T-helper 1 cell treated with Interleukin-12 subunit alpha and Interleukin-12 subunit beta and Interleukin-4 antibody, amounts not matched to agents 30 μg/mL and 1 μg/mL, for 36 hours (primary cell): ENCODE measurements around the gene MOB3B.

ENCODE experiments used
- H3K27ac Mint-ChIP-seq: one replicate; pipeline ENCODE4 v1.8.0; 2021; ENCODE audit warnings: mild to moderate bottlenecking, mixed read lengths
- H3K27me3 Mint-ChIP-seq: one replicate; pipeline ENCODE4 v1.8.0; 2021; ENCODE audit warnings: low read depth, mixed read lengths
- H3K36me3 Mint-ChIP-seq: one replicate; pipeline ENCODE4 v1.8.0; 2021; ENCODE audit warnings: low read depth, mixed read lengths
- H3K4me1 Mint-ChIP-seq: one replicate; pipeline ENCODE4 v1.8.0; 2021; ENCODE audit warnings: low read depth, mixed read lengths
- H3K4me3 Mint-ChIP-seq: one replicate; pipeline ENCODE4 v1.8.0; 2021; ENCODE audit warnings: mild to moderate bottlenecking, moderate library complexity, mixed read lengths
- H3K9me3 Mint-ChIP-seq: one replicate; pipeline ENCODE4 v1.8.0; 2021; ENCODE audit warnings: mixed read lengths

Gene MOB3B

DNA sequence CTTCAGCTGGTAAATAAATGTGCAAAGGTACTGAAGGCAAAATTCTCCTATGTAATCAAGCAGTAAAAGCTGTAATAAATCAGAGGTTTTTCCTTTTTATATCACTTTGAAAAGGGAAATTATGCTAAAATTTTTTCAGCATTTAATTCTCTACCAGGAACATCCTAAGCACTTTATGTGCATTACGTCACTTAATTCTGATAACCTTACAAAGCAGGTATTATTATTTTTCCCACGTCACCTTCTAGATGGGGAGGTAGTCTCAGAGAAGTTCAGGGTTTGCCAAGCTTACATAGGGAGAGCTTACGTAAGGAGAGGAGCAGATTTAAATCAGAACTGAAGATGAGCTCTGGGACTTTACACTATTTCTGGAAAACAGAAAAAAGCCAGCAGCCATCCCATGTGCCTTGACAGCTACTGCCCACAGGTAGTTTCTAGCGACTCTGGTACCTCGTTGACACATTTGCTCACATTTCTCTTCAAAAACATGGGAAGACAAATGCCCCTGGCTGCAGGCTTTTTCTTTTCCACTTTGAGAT lies 84.5 kb downstream of the MOB3B start:
- Mint-ChIP-seq H3K27ac (no peak overlapping the region), H3K4me1 (no peaks in the 10 kb centered on the region), H3K9me3 (no peaks in the 10 kb centered on the region), H3K27me3 (no peaks in the 10 kb centered on the region), H3K4me3 (no peak overlapping the region), H3K36me3 (no peaks in the 10 kb centered on the region)

DNA sequence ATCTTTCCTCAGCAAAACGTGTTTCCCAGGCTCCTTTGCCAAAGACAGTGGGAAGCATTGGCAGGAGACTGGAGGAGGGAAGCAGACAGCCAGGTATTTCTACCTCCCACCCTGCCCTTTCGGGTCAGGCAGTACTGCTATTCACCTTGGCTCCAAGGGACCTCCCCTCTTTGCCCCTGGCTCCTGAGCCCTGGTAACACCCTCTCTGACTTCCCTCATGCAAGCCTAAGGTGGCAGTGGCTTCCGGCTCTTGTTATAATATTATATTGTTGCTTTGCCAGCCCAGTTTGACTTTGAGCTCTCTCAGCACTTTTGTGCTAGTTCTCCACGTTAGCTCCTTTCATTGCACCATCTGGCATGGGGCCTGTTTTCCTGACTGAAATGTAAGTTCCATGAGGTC lies 87.2 kb downstream of the MOB3B start:
- no peaks in the 10 kb centered on the region for H3K9me3 Mint-ChIP-seq
- H3K4me3 Mint-ChIP-seq = no peak overlapping the region
- H3K36me3 Mint-ChIP-seq = no peaks in the 10 kb centered on the region
- H3K27me3 Mint-ChIP-seq = no peaks in the 10 kb centered on the region
- H3K27ac Mint-ChIP-seq = no peak overlapping the region
- no peaks in the 10 kb centered on the region for H3K4me1 Mint-ChIP-seq

DNA sequence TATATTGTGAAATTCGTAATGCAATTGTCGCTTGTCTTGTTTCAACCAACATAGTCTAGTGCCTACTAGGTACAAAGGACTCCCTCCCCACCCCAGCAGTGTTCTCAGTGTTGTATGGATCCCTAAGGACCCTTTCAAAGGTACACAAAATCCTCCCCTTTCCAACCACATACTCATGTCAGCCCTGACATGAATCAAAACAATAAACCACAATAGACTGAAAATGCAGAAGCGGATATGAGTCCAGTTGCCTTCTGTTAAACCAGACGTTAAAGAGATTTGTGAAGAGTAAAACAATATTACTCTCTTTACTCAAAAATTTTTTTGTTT lies 87.9 kb downstream of the MOB3B start:
- no peaks in the 10 kb centered on the region for H3K4me1 Mint-ChIP-seq
- no peak overlapping the region for H3K27ac Mint-ChIP-seq
- H3K4me3 Mint-ChIP-seq = no peak overlapping the region
- H3K36me3 Mint-ChIP-seq = no peaks in the 10 kb centered on the region
- no peaks in the 10 kb centered on the region for H3K27me3 Mint-ChIP-seq
- no peaks in the 10 kb centered on the region for H3K9me3 Mint-ChIP-seq

DNA sequence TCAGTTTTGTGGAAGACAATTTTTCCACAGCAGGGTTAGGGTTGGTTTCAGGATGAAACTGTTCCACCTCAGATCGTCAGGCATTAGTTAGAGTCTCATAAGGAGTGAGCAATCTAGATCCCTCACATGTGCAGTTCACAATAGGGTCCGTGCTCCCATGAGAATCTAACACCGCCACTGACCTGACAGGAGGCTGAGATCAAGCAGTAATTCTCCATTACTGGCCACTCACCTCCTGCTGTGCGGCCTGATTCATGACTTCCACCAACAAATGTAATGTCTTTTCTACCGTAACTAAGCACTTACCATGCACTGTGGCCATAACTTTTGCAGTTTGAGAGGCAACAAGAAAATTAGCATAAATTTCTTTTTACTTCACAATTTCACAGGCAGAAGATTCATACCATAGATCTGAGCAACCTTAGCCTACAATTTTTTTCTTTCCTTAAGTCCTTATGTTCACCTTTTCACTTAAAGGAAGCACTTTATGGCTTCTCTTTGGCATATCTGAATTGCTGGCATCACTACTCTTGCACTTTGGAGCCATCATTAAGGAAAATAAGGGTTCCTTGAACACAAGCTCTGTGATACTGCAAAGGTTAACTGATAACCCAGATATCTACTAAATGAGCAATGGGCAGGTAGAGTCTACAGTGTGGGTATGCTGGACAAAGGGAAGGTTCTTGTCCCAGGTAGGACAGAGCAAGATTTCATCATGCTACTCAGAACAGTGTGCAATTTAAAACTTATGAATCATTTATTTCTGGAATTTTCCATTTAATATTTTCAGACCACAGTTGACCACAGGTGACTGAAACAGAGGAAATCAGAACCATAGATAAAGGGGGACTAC lies 88.5 kb downstream of the MOB3B start:
- Mint-ChIP-seq H3K27ac (no peak overlapping the region), H3K4me1 (no peaks in the 10 kb centered on the region), H3K36me3 (no peaks in the 10 kb centered on the region), H3K27me3 (no peaks in the 10 kb centered on the region), H3K9me3 (no peaks in the 10 kb centered on the region), H3K4me3 (no peak overlapping the region)

DNA sequence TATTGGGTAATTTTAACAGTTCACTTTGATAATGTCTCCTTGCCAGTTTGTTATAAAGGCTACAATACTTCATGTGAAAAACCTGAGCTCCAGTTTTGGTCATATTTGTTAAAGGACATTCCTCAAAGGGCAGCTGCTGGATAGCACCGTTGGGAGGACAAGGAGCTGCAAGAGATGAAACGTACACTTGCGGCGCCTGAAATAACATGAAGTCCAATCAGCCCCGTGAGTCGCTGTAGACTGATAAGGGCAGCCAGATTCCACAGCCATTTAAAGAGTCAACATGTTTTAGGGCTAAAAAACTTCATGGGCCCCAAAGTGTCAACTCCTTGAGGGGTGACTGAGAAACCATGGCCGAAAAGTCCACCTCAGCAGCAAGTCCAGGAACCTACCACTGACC lies 91.1 kb downstream of the MOB3B start:
- no peaks in the 10 kb centered on the region for H3K9me3 Mint-ChIP-seq
- H3K27ac Mint-ChIP-seq = no peak overlapping the region
- H3K4me1 Mint-ChIP-seq = no peaks in the 10 kb centered on the region
- H3K27me3 Mint-ChIP-seq = no peaks in the 10 kb centered on the region
- H3K36me3 Mint-ChIP-seq = no peaks in the 10 kb centered on the region
- no peak overlapping the region for H3K4me3 Mint-ChIP-seq

DNA sequence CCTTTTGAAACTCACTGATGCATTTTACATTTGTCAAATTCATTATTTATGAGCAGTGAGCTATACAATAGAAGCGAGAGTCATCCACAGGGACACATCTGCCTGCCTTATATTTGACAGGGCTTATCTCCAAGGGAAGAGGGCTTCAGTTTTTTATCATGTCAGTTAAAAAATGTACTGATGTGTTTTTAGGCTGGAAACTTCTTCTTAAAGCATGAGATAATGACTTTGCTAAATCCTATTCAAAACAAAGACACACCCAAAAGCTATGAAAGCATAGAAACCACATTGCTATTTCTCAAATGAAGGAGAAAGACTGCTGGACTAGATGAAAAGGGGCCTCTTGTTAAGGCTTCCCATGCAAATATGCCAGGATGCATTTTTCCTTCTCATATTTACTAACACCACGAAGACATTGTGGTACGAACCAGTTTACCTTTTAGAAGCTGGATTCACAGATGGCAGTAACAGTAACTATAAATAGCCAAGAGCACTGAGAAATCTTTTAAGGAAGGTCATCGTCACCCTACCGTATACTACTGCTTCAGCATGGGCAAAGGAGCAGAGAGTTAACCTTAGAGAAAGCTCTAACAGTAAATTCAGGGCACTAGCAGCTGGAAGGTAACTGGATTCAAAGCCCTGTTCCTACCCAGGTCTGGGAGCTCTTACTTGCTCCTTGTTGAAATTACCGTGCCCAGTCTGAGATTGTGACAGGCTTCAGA lies 91.8 kb downstream of the MOB3B start:
- Mint-ChIP-seq H3K9me3 (no peaks in the 10 kb centered on the region), H3K4me1 (no peaks in the 10 kb centered on the region), H3K27me3 (no peaks in the 10 kb centered on the region), H3K4me3 (no peak overlapping the region), H3K36me3 (no peaks in the 10 kb centered on the region), H3K27ac (no peak overlapping the region)

DNA sequence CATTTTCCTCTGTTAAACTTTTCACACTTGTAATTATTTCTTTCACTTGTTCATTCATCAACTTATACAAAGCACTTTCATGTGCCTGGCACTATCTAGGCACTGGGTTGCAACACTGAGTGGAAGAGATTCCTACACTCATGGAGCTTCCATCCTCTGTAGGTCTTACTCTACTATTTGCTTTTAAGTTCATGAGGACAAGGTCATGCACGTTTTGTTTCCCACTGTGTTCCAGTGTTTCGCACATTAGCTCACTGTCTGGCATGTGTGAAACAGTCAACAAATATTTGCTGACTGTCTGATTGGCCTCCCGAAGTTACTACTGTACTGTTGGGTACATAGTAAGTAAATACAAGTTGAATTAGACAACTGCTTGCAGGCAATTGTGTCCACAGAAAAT lies 93.4 kb downstream of the MOB3B start:
- Mint-ChIP-seq H3K36me3 (no peaks in the 10 kb centered on the region), H3K4me1 (peaks cover 4% of the 10 kb centered on the region), H3K27me3 (peaks cover 4% of the 10 kb centered on the region), H3K4me3 (no peak overlapping the region), H3K9me3 (no peaks in the 10 kb centered on the region), H3K27ac (no peak overlapping the region)

DNA sequence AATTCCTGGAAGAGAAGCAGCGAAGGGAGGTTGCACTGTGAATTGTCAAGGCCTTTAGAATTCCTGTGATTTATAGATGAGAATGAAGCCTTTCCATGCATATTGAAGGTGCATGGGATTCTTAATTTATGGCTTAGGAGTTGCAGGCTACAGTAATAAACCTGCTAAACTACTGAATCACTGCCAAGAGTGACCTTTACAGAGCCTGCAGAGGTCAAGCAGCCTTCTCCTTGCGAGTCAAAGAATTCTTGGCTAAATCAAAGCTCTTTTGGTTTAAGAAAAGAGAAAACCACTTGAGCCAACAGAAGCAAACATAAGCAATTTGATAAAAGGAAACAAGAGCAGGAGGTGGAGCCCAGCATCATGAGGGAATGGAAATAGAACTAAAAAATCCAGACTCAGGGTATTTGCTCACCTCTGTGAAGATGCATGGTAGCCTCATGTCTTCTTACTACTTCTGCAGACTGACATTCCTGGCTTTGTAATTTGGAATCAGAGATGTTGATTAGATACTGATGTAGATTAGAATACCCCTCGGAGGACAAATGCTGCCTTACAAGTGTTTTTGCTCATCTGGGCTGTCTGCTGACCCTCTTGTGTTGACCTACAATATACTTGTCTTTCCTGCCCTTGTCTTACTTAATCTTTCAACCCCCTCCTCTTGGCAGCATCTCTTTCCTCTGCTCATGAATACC lies 95.8 kb downstream of the MOB3B start:
- H3K4me3 Mint-ChIP-seq = no peak overlapping the region
- H3K36me3 Mint-ChIP-seq = no peaks in the 10 kb centered on the region
- peaks cover 4% of the 10 kb centered on the region for H3K27me3 Mint-ChIP-seq
- no peak overlapping the region for H3K27ac Mint-ChIP-seq
- peaks cover 4% of the 10 kb centered on the region for H3K4me1 Mint-ChIP-seq
- H3K9me3 Mint-ChIP-seq = no peaks in the 10 kb centered on the region

DNA sequence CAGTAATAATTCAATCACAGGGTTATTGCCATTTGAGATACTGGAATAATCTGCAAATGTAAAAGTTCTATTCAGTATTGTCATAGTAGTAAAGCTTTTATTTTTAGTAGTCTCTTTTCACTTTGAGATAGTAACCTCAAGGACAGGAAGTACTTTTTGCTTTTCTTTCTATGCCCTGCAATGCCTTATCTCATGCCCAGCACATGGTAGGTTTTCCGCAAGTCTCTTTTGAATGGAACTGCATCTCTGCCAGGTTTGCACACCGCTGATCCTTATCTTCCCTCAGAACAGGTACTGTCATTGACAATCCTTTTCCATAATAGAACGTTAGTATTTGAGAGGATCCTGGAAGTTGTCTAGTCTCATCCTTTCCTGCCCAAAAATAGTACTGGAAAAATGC lies 97.3 kb downstream of the MOB3B start:
- peaks cover 4% of the 10 kb centered on the region for H3K4me1 Mint-ChIP-seq
- H3K36me3 Mint-ChIP-seq = no peaks in the 10 kb centered on the region
- H3K27me3 Mint-ChIP-seq = peaks cover 4% of the 10 kb centered on the region
- H3K9me3 Mint-ChIP-seq = no peaks in the 10 kb centered on the region
- H3K27ac Mint-ChIP-seq = no peak overlapping the region
- no peak overlapping the region for H3K4me3 Mint-ChIP-seq

DNA sequence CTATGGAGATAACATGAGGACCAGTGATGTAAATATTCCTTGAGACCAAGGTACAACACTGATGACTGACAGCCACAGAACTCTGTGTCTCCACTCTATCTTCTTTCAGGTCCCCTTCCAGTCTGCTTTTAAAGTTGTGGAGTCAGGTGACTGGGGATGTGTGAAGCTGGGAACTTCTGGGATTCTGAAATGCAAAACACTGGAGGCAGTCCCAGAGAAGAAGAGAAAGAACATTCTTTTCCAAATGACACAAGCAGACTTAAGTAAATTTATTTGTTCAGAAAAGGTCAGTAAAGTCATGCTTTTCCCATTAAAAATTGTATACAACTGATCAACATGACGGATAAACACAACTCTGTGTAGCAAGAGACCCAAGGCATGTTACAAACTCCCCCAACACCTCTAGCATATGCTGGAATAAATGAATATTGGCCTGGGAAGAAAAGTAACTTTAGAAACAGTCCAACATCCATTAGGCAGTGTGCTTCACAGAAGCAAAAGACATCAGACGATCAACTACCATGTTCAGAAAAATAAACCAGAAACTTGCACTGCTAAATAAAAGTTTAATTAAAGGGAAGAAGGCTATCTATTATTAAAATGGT lies 98.0 kb downstream of the MOB3B start:
- Mint-ChIP-seq H3K9me3 (no peaks in the 10 kb centered on the region), H3K36me3 (no peaks in the 10 kb centered on the region), H3K27ac (no peak overlapping the region), H3K4me1 (peaks cover 4% of the 10 kb centered on the region), H3K27me3 (peaks cover 4% of the 10 kb centered on the region), H3K4me3 (no peak overlapping the region)

DNA sequence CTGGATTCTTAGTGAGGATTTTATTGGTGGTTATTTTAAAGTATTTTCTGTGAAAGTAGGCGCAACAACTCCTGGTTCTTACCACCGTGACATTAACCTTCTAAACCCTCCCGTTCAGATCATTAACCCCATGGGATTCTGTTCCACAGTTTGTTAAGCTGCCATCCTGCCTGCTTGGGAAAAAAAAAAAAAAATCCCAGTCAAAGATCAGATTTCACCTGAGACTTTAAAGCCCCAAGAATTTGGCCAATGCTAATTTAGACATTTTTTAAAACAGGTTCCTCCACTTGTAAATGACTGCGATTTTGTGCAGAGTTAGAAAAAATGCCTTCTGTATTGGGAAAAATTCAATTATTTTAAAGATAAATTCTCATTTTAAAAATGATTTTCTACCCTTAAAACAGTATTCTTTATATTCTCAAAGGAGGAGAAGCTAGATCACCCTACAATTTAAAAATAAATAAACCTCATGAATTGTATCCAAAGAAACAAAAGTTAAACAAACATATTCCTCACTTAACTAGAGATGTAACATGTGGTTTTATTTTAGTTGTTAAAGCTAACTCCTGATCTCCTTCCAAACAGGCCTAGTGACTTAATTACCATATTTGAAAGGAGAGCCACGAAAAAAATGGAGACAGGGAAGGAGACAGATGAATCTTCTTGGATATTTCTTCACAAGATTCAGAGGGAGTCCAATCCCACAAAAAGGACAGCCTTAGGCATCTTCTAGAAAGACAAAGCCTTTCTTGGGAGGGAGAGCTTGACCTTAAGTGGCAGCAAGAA lies 98.7 kb downstream of the MOB3B start:
- Mint-ChIP-seq H3K36me3 (no peaks in the 10 kb centered on the region), H3K4me1 (peaks cover 6% of the 10 kb centered on the region), H3K27ac (no peak overlapping the region), H3K4me3 (no peak overlapping the region), H3K9me3 (no peaks in the 10 kb centered on the region), H3K27me3 (peaks cover 4% of the 10 kb centered on the region)

DNA sequence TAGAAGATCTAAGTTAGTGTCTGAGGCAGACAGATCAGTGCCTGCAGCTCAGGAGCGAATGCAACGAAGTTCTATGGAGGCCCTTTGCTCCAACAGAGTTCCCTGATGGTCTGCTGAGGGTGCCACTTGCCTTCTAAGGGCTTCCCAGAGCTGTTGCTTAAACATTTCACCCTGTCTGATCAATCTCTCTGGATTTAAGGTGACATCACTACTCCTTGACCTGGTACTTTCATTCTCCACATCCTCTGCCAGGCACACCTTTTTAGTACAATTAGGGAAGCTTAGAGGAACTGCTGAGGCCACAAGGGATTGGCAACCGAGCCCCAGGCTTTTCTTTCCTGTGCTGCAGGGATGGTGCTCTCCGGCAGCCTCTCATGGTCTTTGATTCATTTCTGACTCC lies 99.7 kb downstream of the MOB3B start:
- no peaks in the 10 kb centered on the region for H3K9me3 Mint-ChIP-seq
- H3K27ac Mint-ChIP-seq = no peak overlapping the region
- H3K4me3 Mint-ChIP-seq = no peak overlapping the region
- no peaks in the 10 kb centered on the region for H3K36me3 Mint-ChIP-seq
- H3K4me1 Mint-ChIP-seq = peaks cover 10% of the 10 kb centered on the region
- H3K27me3 Mint-ChIP-seq = peaks cover 4% of the 10 kb centered on the region

DNA sequence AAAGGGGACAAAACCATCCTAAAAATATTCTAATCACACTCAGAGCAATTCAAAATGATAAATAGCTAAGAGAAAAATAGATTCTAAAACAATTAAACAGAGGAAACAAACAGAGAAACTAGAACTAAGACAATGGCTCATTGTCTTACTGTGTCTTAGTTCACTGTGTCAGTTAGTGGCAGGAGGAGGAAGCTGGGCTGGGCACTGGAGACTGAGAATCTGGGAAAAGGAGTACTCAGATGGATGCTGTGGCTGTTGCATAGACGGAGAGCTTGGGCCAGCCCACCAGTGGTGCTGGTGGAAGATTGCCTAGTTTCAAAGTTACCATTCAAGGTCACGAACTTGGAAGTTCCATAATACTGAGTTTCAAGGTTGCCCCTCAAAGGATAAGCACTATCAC lies 100.2 kb downstream of the MOB3B start:
- Mint-ChIP-seq H3K27ac (no peak overlapping the region), H3K9me3 (no peaks in the 10 kb centered on the region), H3K27me3 (peaks cover 4% of the 10 kb centered on the region), H3K4me1 (peaks cover 10% of the 10 kb centered on the region), H3K36me3 (no peaks in the 10 kb centered on the region), H3K4me3 (no peak overlapping the region)

DNA sequence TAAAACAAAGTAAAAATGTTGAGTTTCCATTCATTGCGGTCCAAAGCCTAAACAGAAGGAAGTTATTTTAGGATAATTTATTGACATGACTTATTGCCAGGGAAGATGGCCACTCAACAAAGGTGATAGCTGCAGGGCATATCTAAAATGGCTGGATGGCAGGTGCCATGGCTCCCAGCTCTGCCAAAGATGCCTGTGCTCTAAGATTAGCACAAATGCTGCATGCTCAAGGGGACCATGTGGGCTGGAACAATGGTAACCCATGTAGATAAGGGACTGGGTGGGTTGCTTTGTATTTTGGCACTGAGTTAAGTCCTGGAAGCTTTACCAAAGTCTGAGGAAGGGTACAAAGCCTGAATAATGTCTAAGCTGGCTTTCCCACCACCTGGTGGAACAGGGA lies 101.1 kb downstream of the MOB3B start:
- Mint-ChIP-seq H3K9me3 (no peaks in the 10 kb centered on the region), H3K36me3 (no peaks in the 10 kb centered on the region), H3K4me1 (peaks cover 10% of the 10 kb centered on the region), H3K27ac (no peak overlapping the region), H3K4me3 (no peak overlapping the region), H3K27me3 (peaks cover 4% of the 10 kb centered on the region)
